K562 (cell line): ENCODE data around the gene RETSAT. TPM values are rescaled to one million over a fixed set of nuclear protein-coding genes. Genes with fewer than 3 reads are reported as not detected.

Experiments used
- CAMTA2 ChIP-seq: fragments of 250-450 bp; sonication (Bioruptor Pico); conservative IDR thresholded peaks from 2 replicates; pipeline ENCODE4 v1.5.1; 2022
- CCNT2 ChIP-seq: IDR thresholded peaks from 2 replicates; pipeline ENCODE4 v1.6.1; 2011; ENCODE audit warnings: borderline replicate concordance, low read depth, mild to moderate bottlenecking, moderate library complexity, mixed read lengths, low read length; ENCODE audit not compliant: insufficient read length; ENCODE audit errors: extremely low read depth
- ESRRA ChIP-seq: fragments of 450-650 bp; IDR thresholded peaks from 2 replicates; pipeline ENCODE4 v1.6.1; 2014; ENCODE audit warnings: low read depth, mild to moderate bottlenecking, moderate library complexity, borderline replicate concordance
- ETV1 ChIP-seq: fragments of 450-650 bp; conservative IDR thresholded peaks from 2 replicates; pipeline ENCODE4 v1.6.1; 2016; ENCODE audit warnings: missing genetic modification characterization, control low read depth, low read depth, missing compliant biosample characterization
- GABPA ChIP-seq: fragments of 200-800 bp; sonication (Bioruptor generic); conservative IDR thresholded peaks from 2 replicates; pipeline ENCODE4 v1.6.1; 2016; ENCODE audit warnings: low read depth, missing genetic modification characterization, missing compliant biosample characterization
- ILF3 ChIP-seq: fragments of 450-650 bp; IDR thresholded peaks from 2 replicates; pipeline ENCODE4 v1.6.1; 2018; ENCODE audit warnings: antibody characterized with exemption, mild to moderate bottlenecking, moderate library complexity, borderline replicate concordance
- KDM1A ChIP-seq, 2 experiments: fragments of 450-650 bp; IDR thresholded peaks; 2 replicates each; pipeline ENCODE4 v1.6.1; 2016; ENCODE audit warnings: mild to moderate bottlenecking in 2 of 2
- L3MBTL2 ChIP-seq: fragments of 450-650 bp; IDR thresholded peaks from 2 replicates; pipeline ENCODE4 v1.6.1; 2016; ENCODE audit warnings: mild to moderate bottlenecking, moderate library complexity
- LCOR ChIP-seq: sonication (generic); formaldehyde crosslinking; IDR thresholded peaks from 2 replicates; pipeline ENCODE4 v1.8.0; 2022; ENCODE audit warnings: mild to moderate bottlenecking, missing genetic modification reagents
- MEIS2 ChIP-seq: fragments of 450-650 bp; IDR thresholded peaks from 2 replicates; pipeline ENCODE4 v1.6.1; 2014; ENCODE audit warnings: mild to moderate bottlenecking; ENCODE audit not compliant: partially characterized antibody
- NCOR1 ChIP-seq: fragments of 450-650 bp; IDR thresholded peaks from 2 replicates; pipeline ENCODE4 v1.6.1; 2016; ENCODE audit warnings: mild to moderate bottlenecking, moderate library complexity
- PRDM10 ChIP-seq: fragments of 450-650 bp; IDR thresholded peaks from 2 replicates; pipeline ENCODE4 v1.6.1; 2018; ENCODE audit not compliant: partially characterized antibody
- SMAD4 ChIP-seq: fragments of 250-450 bp; sonication (Bioruptor Pico); conservative IDR thresholded peaks from 2 replicates; pipeline ENCODE4 v1.8.0; 2021; ENCODE audit warnings: inconsistent platforms, mild to moderate bottlenecking, moderate library complexity
- SOX6 ChIP-seq: fragments of 450-650 bp; IDR thresholded peaks from 2 replicates; pipeline ENCODE4 v1.6.1; 2014; ENCODE audit warnings: mild to moderate bottlenecking
- TAF1 ChIP-seq: IDR thresholded peaks from 2 replicates; pipeline ENCODE4 v1.6.1; 2011; ENCODE audit warnings: mild to moderate bottlenecking, low read length, moderate library complexity; ENCODE audit not compliant: insufficient read depth, control insufficient read depth, severe bottlenecking; ENCODE audit errors: extremely low read depth
- TEAD1 ChIP-seq, 2 experiments: fragments of 450-650 bp in 1 of 2; sonication (generic) in 1 of 2; formaldehyde crosslinking; IDR thresholded peaks; 2 replicates each; pipeline versions ENCODE4 v1.4.0 to v1.8.0; 2020 to 2022; ENCODE audit warnings: mild to moderate bottlenecking in 2 of 2, missing genetic modification reagents in 1 of 2
- ZNF3 ChIP-seq: fragments of 250-450 bp; sonication (Bioruptor Pico); IDR thresholded peaks from 2 replicates; pipeline ENCODE4 v1.5.0; 2021; ENCODE audit warnings: mild to moderate bottlenecking, moderate library complexity
- ZNF584 ChIP-seq: fragments of 200-800 bp; sonication (Bioruptor generic); IDR thresholded peaks from 2 replicates; pipeline ENCODE4 v1.6.1; 2016; ENCODE audit warnings: low read depth, mild to moderate bottlenecking, missing genetic modification characterization, missing compliant biosample characterization
- ZNF592 ChIP-seq: fragments of 450-650 bp; IDR thresholded peaks from 2 replicates; pipeline ENCODE4 v1.6.1; 2017; ENCODE audit warnings: antibody characterized with exemption, mild to moderate bottlenecking
- ZNF707 ChIP-seq: fragments of 250-450 bp; sonication (Bioruptor Pico); conservative IDR thresholded peaks from 2 replicates; pipeline ENCODE4 v1.8.0; 2022; ENCODE audit warnings: inconsistent platforms, mild to moderate bottlenecking, moderate library complexity
- polyA plus RNA-seq, 8 experiments: library from polyadenylated mRNA; depleted of rRNA in 4 of 8; stranded (reverse) in 5 of 8; unstranded in 3 of 8; fragments of >200 nt; fragmentation: Nextera tagmentation in 2 of 8; fragmentation: Illumina TruSeq in 1 of 8; extraction: Ambion mirVana in 2 of 8; extraction: Trizol in 1 of 8; gene quantifications; 2 replicates each; pipeline versions ENCODE4 v1.2.1 to v1.2.3, GENCODE V29; 2011 to 2014; ENCODE audit warnings: inconsistent platforms in 1 of 8, missing spikeins in 1 of 8
- total RNA-seq, 7 experiments: library from RNA; depleted of rRNA in 6 of 7; stranded (reverse); fragments of >200 nt in 6 of 7; fragmentation: Illumina TruSeq in 2 of 7; extraction: Trizol in 2 of 7; gene quantifications; 2 replicates each; pipeline versions ENCODE4 v1.2.1 to v1.2.3, GENCODE V29; 2011 to 2021; ENCODE audit warnings: low replicate concordance in 1 of 7

Gene RETSAT
- total and polyA plus RNA-seq, 9 of the 15 experiments (the other 6 are each of a cell fraction or from before 2014, with no cell fraction given) = 1.9 to 21.6 (median 16.5) TPM

GRCh38 chr2:85326406-85327159, 27.7 kb downstream of the RETSAT start (continued):
- TF ChIP-seq ZNF592 (no peak), ETV1 (tag) (peak; percentile 77), MEIS2 (peak; percentile 63), SOX6 (peak; percentile 66; the same call in 1 of the 2 replicates), CAMTA2 (CRISPR knock-in tag) (no peak), SMAD4 (CRISPR knock-in tag) (peak; percentile 47; the same call in 1 of the 2 replicates), ZNF584 (CRISPR knock-in tag) (no peak), ZNF707 (CRISPR knock-in tag) (no peak), TEAD1 (CRISPR knock-in tag; IDR thresholded peaks at IDR 0.05) (0 out of 4 replicates have a peak, but pooled peaks of 1 of the 2 experiments have one; percentile 3), PRDM10 (peak; percentile 27), LCOR (CRISPR knock-in tag) (peak; percentile 43; the same call in 1 of the 2 replicates), NCOR1 (peak; percentile 62), ZNF3 (no peak), KDM1A (IDR thresholded peaks at IDR 0.05) (peak in 1 of 2 experiments; percentile 39; a peak in 1 of 4 replicates), L3MBTL2 (0 out of 2 replicates have a peak, but pooled peaks have one; percentile 30), CCNT2 (no peak), ESRRA (peak; percentile 24; the same call in 1 of the 2 replicates), ILF3 (no peak), TAF1 (peak; percentile 45), GABPA (tag) (peak; percentile 48; the same call in 1 of the 2 replicates)
